GM21423 (cell line): ENCODE results near the gene ANK3.

ENCODE experiments used
- ATAC-seq: cut with Tn5 transposase; IDR thresholded peaks from one replicate; pipeline ENCODE4 v1.9.1; 2021; ENCODE audit warnings: mild to moderate bottlenecking, moderate library complexity; ENCODE audit not compliant: unreplicated experiment

Gene ANK3

GRCh38 chr10:60380781-60381180 lies 8.9 kb downstream of the ANK3 start:
- ATAC-seq: no peak

GRCh38 chr10:60377955-60378354 lies 11.7 kb downstream of the ANK3 start:
- no peak for ATAC-seq

GRCh38 chr10:60377042-60377352 lies 12.7 kb downstream of the ANK3 start:
- ATAC-seq: no peak

GRCh38 chr10:60376221-60377041 lies 13.2 kb downstream of the ANK3 start:
- no peak for ATAC-seq

- ATAC-seq: no peak
Observed at GRCh38 chr10:60375293-60376004, 14.2 kb downstream of the ANK3 start.

GRCh38 chr10:60374836-60375235 lies 14.8 kb downstream of the ANK3 start:
- no peak for ATAC-seq

- ATAC-seq: no peak
Observed at GRCh38 chr10:60372436-60372835, 17.2 kb downstream of the ANK3 start.

GRCh38 chr10:60369547-60369930 lies 20.1 kb downstream of the ANK3 start:
- no peak for ATAC-seq

GRCh38 chr10:60368875-60369546 lies 20.7 kb downstream of the ANK3 start:
- no peak for ATAC-seq

GRCh38 chr10:60367901-60368300 lies 21.8 kb downstream of the ANK3 start:
- no peak for ATAC-seq

GRCh38 chr10:60367431-60367830 lies 22.2 kb downstream of the ANK3 start:
- ATAC-seq: no peak

GRCh38 chr10:60367024-60367423 lies 22.7 kb downstream of the ANK3 start:
- ATAC-seq: no peak

- no peak for ATAC-seq
Observed at GRCh38 chr10:60363187-60363586, 26.5 kb downstream of the ANK3 start.

- ATAC-seq: no peak
Observed at GRCh38 chr10:60362461-60362860, 27.2 kb downstream of the ANK3 start.

GRCh38 chr10:60359066-60359465 lies 30.6 kb downstream of the ANK3 start:
- ATAC-seq: no peak

GRCh38 chr10:60358282-60358681 lies 31.4 kb downstream of the ANK3 start:
- ATAC-seq: peak; percentile 92

- no peak for ATAC-seq
Observed at GRCh38 chr10:60353519-60354258, 36.0 kb downstream of the ANK3 start.

GRCh38 chr10:60352105-60352504 lies 37.6 kb downstream of the ANK3 start:
- peak; percentile 46 for ATAC-seq

GRCh38 chr10:60351191-60351853 lies 38.4 kb downstream of the ANK3 start:
- ATAC-seq: peak; percentile 62

GRCh38 chr10:60350400-60350799 lies 39.3 kb downstream of the ANK3 start:
- ATAC-seq: no peak

GRCh38 chr10:60349426-60349825 lies 40.2 kb downstream of the ANK3 start:
- ATAC-seq: no peak
